GM21360 (cell line): ENCODE results near the gene APOBEC3H.

Source experiments
- ATAC-seq: cut with Tn5 transposase; IDR thresholded peaks from one replicate; pipeline ENCODE4 v1.9.1; 2021; ENCODE audit warnings: mild to moderate bottlenecking, moderate library complexity; ENCODE audit not compliant: unreplicated experiment

Gene APOBEC3H

GRCh38 chr22:39108487-39108886, 11.4 kb downstream of the APOBEC3H start:
- no peak for ATAC-seq

GRCh38 chr22:39109361-39109760, 12.3 kb downstream of the APOBEC3H start:
- no peak for ATAC-seq

GRCh38 chr22:39110631-39111561, 13.9 kb downstream of the APOBEC3H start:
- ATAC-seq, result no peak

- ATAC-seq, result no peak
Measured at GRCh38 chr22:39114112-39114511, 17.1 kb downstream of the APOBEC3H start.

- ATAC-seq, result no peak
Measured at GRCh38 chr22:39115570-39115969, 18.5 kb downstream of the APOBEC3H start.

GRCh38 chr22:39115977-39116621, 19.1 kb downstream of the APOBEC3H start:
- no peak for ATAC-seq

GRCh38 chr22:39117585-39118191, 20.6 kb downstream of the APOBEC3H start:
- no peak for ATAC-seq

- no peak for ATAC-seq
Measured at GRCh38 chr22:39120983-39121382, 23.9 kb downstream of the APOBEC3H start.

- ATAC-seq, result no peak
Measured at GRCh38 chr22:39122772-39123470, 25.9 kb downstream of the APOBEC3H start.

- no peak for ATAC-seq
Measured at GRCh38 chr22:39123751-39124581, 26.9 kb downstream of the APOBEC3H start.

- ATAC-seq, result no peak
Measured at GRCh38 chr22:39125622-39126021, 28.6 kb downstream of the APOBEC3H start.

GRCh38 chr22:39128508-39128907, 31.5 kb downstream of the APOBEC3H start:
- no peak for ATAC-seq

- ATAC-seq, result no peak
Measured at GRCh38 chr22:39129081-39129480, 32.0 kb downstream of the APOBEC3H start.

- no peak for ATAC-seq
Measured at GRCh38 chr22:39129746-39130145, 32.7 kb downstream of the APOBEC3H start.

- no peak for ATAC-seq
Measured at GRCh38 chr22:39130152-39130704, 33.2 kb downstream of the APOBEC3H start.

GRCh38 chr22:39130892-39131855, 34.1 kb downstream of the APOBEC3H start:
- ATAC-seq, result no peak

GRCh38 chr22:39132281-39132680, 35.2 kb downstream of the APOBEC3H start:
- ATAC-seq, result no peak

GRCh38 chr22:39132871-39133524, 36.0 kb downstream of the APOBEC3H start:
- no peak for ATAC-seq
